NCI-H1930 (cell line): ENCODE measurements around the gene RHBDD2.

Experiments
- DNase-seq, 2 experiments: peaks; one replicate each; lab custom pipeline; 2025; lab: John Stamatoyannopoulos, UW

Gene RHBDD2

DNA sequence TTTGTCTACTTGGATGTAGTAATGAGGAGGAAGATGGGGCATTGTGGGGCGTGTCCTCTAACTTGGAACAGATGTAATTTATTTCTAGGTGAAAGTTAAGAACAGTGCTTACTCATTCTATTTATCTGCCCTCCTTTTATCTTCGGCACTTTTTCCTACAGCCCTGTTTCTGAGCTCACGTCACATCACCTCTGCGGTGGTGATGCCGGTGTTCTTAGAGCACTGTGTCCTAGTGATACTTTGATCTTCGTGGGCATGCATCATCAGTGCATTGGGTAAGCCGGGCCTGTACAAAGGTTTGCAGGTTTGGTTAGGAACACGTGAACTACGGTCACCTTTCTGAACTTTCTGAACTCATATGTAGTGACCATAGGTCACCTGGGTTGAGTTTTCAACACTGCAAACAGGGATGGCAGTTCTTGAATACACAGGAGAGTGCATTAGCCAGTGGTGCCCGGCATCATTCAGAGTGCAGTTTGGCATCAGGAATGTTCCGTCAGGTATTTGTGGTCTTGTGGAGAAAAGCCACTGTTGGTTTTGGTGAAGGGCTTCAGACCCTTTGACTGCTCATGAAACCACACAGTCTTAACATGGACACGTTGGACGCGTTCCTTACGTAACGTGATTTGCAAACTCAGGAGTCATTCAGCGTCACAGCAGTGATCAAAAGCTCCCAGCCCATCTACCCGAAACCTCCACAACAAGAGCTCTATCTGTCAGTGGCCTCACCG, 41.8 kb downstream of the RHBDD2 start:
- DNase-seq, result no peak

GRCh38 chr7:75921479-75921878, 42.6 kb downstream of the RHBDD2 start:
- DNase-seq, result no peak

- no peak for DNase-seq
Measured at GRCh38 chr7:75922966-75923603, 44.3 kb downstream of the RHBDD2 start.

DNA sequence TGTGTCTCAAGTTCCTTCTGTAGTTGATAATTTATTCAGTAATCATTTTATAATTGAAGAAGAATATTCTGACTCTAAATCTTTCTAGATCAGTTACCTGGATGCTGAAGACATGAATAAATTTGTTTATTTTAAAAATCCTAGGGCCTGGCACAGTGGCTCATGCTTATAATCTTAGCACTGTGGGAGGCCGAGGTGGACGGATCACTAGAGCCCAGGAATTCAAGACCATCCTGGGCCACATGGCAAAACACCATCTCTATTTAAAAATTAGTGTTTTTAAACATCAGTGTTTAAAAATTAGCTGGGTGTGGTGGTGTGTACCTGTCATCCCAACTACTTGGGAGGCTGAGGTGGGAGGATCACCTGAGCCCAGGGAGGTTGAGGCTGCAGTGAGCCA, 45.4 kb downstream of the RHBDD2 start:
- DNase-seq, result no peak

DNA sequence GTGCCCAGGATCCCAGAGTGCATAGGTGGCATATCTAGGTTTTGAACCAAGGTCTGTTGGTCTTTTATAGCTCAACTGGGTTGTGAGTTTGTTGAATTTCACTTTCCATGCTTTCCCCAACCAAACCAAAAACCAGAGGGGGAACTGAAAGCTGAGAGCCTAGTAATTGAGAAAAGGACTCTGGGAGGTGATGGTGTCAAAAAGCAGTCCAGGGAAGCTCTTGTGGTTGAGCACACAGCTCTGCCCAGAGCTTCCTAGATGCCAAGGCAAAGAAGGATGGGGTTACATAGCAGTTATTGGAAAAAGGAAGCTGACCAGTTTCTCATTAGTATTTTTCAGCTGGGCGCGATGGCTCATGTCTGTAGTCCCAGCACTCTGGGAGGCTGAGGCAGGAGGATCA, 46.1 kb downstream of the RHBDD2 start:
- DNase-seq, result no peak

DNA sequence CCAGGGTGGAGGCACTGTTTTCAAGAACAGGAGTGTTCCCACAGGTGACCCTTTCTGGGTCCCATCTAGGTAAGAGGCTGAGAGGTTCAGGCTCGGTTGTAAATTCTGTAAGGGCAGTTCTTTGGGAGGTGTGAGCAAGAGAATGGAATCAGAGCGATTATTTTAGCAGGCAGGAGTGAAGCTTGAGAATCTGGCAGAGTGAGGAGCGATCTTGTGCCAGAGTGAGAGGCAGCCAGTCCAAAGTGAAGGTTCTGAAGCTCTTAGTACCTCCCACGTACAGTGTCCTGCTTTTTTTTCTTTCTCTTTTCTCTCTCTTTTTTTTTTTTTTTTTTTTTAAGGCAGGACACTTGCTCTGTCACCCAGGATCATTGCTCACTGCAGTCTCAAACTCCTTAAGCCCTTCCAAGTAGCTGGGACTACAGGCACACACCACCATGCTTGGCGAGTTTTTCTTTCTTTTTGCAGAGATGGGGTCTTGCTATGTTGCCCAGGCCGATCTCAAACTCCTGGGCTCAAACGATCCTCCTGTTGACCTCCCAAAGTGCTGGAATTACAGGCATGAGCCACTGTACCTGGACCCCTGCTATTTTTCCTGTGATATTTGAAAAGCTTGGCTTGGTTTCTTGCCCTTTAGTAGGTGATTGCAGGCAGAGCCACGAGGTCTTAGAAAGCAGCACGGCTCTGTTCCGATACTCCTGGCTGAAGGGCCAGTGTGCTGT, 47.0 kb downstream of the RHBDD2 start:
- no peak for DNase-seq

- no peak for DNase-seq
Measured at GRCh38 chr7:75928568-75928914, 49.7 kb downstream of the RHBDD2 start.

GRCh38 chr7:75931680-75932079, 52.8 kb downstream of the RHBDD2 start:
- peak; percentile 36 to 59 for DNase-seq

GRCh38 chr7:75937958-75938786, 59.3 kb downstream of the RHBDD2 start:
- DNase-seq, result peak in 1 of 2 experiments; percentile 60
